ENCODE data around the gene PLSCR4. TPM values are rescaled to one million over a fixed set of nuclear protein-coding genes. Genes with fewer than 3 reads are reported as not detected.

PLSCR4 gene
- total RNA-seq, 1 experiment from 2014 or later: 4.4 TPM

DNA sequence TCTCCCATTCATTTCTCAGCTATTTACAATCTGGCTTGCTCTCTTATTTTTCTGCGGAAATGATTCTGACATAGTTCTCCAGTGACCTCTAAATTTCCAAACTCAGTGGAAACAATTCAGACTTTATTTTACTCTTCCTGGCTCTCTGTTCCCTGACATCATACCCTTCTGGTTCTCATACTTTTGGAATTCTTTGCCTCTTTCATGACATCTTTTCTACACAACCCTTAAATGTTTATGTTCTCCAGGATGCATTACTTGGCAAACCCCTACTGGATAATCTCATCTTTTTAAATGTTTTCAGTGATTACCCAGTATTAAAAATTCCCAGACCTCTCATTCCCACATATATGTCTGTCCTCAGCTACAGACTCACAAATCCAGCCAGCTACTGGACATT, 23.9 kb upstream of the PLSCR4 start:
- intact Hi-C loops (cut with micrococcal nuclease): loop anchor here (10.0 kb wide), 1 partner anchor 60 kb away; no protein-coding TSS in a partner anchor
- H3K27ac Mint-ChIP-seq (ENCODE audit: low read depth, unreplicated experiment): no peak overlapping the region
- POLR2A ChIA-PET: no interaction called here

DNA sequence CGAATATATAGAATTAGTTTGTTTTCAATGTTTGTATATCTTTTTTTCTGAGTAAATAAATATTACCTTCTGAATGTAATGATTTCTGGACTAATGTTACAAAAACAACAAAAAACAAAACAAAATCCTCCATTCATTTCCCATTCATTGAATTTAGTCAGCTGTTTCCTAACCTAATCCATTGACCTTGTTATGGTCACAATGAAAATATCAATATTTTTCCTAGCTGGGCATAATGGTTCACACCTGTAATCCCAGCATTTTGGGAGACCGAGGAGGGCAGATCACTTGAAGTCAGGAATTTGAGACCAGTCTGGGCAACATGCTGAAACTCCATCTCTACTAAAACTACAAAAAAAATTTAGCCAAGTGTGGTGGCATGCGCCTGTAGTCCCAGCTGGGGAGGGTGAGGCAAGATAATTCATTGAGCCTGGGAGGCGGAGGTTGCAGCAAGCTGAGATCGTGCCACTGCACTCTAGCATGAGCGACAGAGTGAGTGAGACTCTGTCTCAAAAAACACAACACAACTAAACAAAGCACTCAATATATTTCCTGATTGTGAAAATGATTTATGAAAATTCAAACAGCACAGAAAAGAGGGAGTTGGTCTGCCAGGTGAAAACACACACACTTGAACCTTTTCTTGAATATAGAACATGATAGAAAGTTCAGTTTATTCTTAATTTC, 23.0 kb upstream of the PLSCR4 start:
- intact Hi-C loops (cut with micrococcal nuclease): loop anchor here (10.0 kb wide), 1 partner anchor 59 kb away; no protein-coding TSS in a partner anchor
- H3K27ac Mint-ChIP-seq (ENCODE audit: low read depth, unreplicated experiment): no peak overlapping the region
- TF ChIP-seq CTCF (IDR thresholded peaks at IDR 0.05; ENCODE audit: unreplicated experiment): no peak
- POLR2A ChIA-PET: no interaction called here
- CTCF ChIA-PET: interaction anchor here (0.6 kb wide), 1 partner anchor 22 kb away, joined by 5 read pairs; no protein-coding TSS in a partner anchor
- no peaks in the 10 kb centered on the region for H3K27me3 Mint-ChIP-seq (ENCODE audit: insufficient read depth, unreplicated experiment)
- H3K9me3 Mint-ChIP-seq (ENCODE audit: unreplicated experiment): no peaks in the 10 kb centered on the region
- DNase-seq (ENCODE audit: unreplicated experiment): no peak
- no TSS peak for BruUV-seq (replicated peaks)
- no peaks in the 10 kb centered on the region for H3K36me3 Mint-ChIP-seq (ENCODE audit: insufficient read depth, unreplicated experiment)
- H3K4me3 Mint-ChIP-seq (ENCODE audit: unreplicated experiment): no peak overlapping the region
- peaks cover 17% of the 10 kb centered on the region for H3K4me1 Mint-ChIP-seq (ENCODE audit: insufficient read depth, unreplicated experiment)

More for the DNA sequence above, 23.9 kb upstream of the PLSCR4 start:
- no TSS peak for BruUV-seq (replicated peaks)
- DNase-seq (ENCODE audit: unreplicated experiment): no peak
- Mint-ChIP-seq H3K4me1 (ENCODE audit: insufficient read depth, unreplicated experiment) (peaks cover 22% of the 10 kb centered on the region), H3K9me3 (ENCODE audit: unreplicated experiment) (no peaks in the 10 kb centered on the region), H3K4me3 (ENCODE audit: unreplicated experiment) (no peak overlapping the region), H3K36me3 (ENCODE audit: insufficient read depth, unreplicated experiment) (no peaks in the 10 kb centered on the region), H3K27me3 (ENCODE audit: insufficient read depth, unreplicated experiment) (no peaks in the 10 kb centered on the region)
- TF ChIP-seq CTCF (IDR thresholded peaks at IDR 0.05; ENCODE audit: unreplicated experiment): no peak
- CTCF ChIA-PET: no interaction called here

- H3K27me3 Mint-ChIP-seq (ENCODE audit: insufficient read depth, unreplicated experiment): no peaks in the 10 kb centered on the region
- no peak overlapping the region for H3K4me3 Mint-ChIP-seq (ENCODE audit: unreplicated experiment)
- H3K36me3 Mint-ChIP-seq (ENCODE audit: insufficient read depth, unreplicated experiment): no peaks in the 10 kb centered on the region
- POLR2A ChIA-PET: interaction anchor here (0.8 to 1.9 kb wide), 3 partner anchors 9 to 43 kb away, joined by 3 to 14 read pairs (median 3); no protein-coding TSS in a partner anchor
- H3K27ac Mint-ChIP-seq (ENCODE audit: low read depth, unreplicated experiment): no peak overlapping the region
- CTCF ChIA-PET: interaction anchor here (0.6 to 1.1 kb wide), 2 partner anchors 56 to 164 kb away, joined by 3 to 4 read pairs; no protein-coding TSS in a partner anchor
- TF ChIP-seq CTCF (IDR thresholded peaks at IDR 0.05; ENCODE audit: unreplicated experiment): no peak
- no peak for DNase-seq (ENCODE audit: unreplicated experiment)
- no peaks in the 10 kb centered on the region for H3K9me3 Mint-ChIP-seq (ENCODE audit: unreplicated experiment)
- intact Hi-C loops (cut with micrococcal nuclease): loop anchor here (10.0 kb wide), 1 partner anchor 56 kb away; no protein-coding TSS in a partner anchor
- no TSS peak for BruUV-seq (replicated peaks)
- peaks cover 7% of the 10 kb centered on the region for H3K4me1 Mint-ChIP-seq (ENCODE audit: insufficient read depth, unreplicated experiment)
These were observed 20.3 kb upstream of the PLSCR4 start for GRCh38 chr3:146271180-146271579.

- intact Hi-C loops (cut with micrococcal nuclease): no loop called here
- Mint-ChIP-seq H3K4me3 (ENCODE audit: unreplicated experiment) (no peak overlapping the region), H3K36me3 (ENCODE audit: insufficient read depth, unreplicated experiment) (no peaks in the 10 kb centered on the region), H3K4me1 (ENCODE audit: insufficient read depth, unreplicated experiment) (no peaks in the 10 kb centered on the region), H3K27ac (ENCODE audit: low read depth, unreplicated experiment) (no peak overlapping the region), H3K9me3 (ENCODE audit: unreplicated experiment) (no peaks in the 10 kb centered on the region), H3K27me3 (ENCODE audit: insufficient read depth, unreplicated experiment) (no peaks in the 10 kb centered on the region)
- no peak for TF ChIP-seq CTCF (IDR thresholded peaks at IDR 0.05; ENCODE audit: unreplicated experiment)
- no TSS peak for BruUV-seq (replicated peaks)
- ChIA-PET POLR2A (no interaction called here), CTCF (interaction anchor here (1.3 kb wide), 1 partner anchor 58 kb away, joined by 4 read pairs; no protein-coding TSS in a partner anchor)
- no peak for DNase-seq (ENCODE audit: unreplicated experiment)
These were observed 18.4 kb upstream of the PLSCR4 start for GRCh38 chr3:146269271-146269670.

Measured in MCF 10A (cell line).